GM19035 (cell line): ENCODE results near the gene PPP2R3C.
"Not testable (repeated sequence)": the region's sequence is repeated elsewhere in the genome, so short reads cannot be mapped to it uniquely, and the experiment has no call there.

ENCODE experiments used
- ATAC-seq: cut with Tn5 transposase; IDR thresholded peaks from one replicate; pipeline ENCODE4 v1.9.1; 2021; ENCODE audit not compliant: unreplicated experiment

Gene PPP2R3C

GRCh38 chr14:35121887-35122695 lies at the start of gene PPP2R3C, which contains the start of gene PRORP:
PPP2R3C (minus strand) TSS chr14:35121990; CDS start chr14:35121959, 31 bp downstream.
PRORP (plus strand) TSS chr14:35122552; CDS start chr14:35123246, 694 bp downstream.
- ATAC-seq, result peak; percentile 84

DNA sequence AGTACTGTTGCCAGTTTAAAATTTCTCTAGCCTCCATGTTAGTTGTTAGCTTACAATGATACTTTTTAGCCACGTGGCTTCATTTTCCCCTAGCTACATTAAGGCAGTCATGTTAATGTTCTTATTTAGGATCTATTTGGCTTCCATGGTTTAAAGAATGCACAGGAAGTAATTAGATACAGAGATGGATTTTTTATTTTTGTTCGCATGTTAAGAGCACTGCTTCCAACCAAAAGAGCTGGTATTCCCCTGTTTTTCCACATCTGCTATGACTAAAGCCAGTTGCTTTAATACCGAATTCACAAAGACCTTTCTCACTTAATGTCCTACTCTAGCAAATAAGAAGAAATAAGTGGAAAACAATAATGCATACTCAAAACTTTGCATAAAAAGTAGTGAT lies 45.7 kb upstream of the PPP2R3C start:
- ATAC-seq, result no peak

DNA sequence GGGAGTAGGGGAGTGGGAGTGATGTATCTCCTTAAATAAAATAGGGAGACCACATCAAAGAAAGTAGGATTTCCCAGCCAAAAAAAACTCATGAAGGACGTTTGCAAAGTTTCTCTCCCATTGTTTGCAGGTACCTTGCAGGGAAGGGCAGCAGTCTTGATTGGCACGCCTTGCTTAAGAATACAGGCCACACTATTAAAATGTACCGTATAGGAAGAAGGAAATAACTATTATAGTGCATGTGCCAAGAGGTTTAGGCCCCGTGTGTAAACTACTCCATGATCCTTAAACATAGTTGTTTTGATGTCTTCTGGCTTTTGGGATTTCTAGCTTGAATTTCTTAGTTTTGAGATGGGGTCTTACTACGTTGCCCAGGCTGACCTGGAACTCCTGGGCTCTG lies 43.1 kb upstream of the PPP2R3C start:
- ATAC-seq, result no peak

DNA sequence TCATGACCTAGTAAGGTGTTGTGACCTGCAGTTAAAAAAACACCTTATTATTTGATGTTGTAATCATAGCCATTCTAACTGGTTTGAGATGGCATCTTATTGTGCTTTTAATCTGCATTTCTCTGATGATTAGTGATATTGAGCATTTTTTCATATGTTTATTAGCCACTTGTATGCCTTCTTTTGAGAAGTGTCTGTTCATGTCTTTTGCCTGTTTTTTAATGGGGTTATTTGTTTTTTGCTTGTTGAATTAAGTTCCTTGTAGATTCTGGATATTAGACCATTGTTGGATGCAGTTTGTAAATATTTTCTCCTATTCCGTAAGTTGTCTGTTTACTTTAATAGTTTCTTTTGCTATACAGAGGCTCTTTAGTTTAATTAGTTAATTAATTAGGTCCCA lies 41.6 kb upstream of the PPP2R3C start:
- ATAC-seq, result no peak

DNA sequence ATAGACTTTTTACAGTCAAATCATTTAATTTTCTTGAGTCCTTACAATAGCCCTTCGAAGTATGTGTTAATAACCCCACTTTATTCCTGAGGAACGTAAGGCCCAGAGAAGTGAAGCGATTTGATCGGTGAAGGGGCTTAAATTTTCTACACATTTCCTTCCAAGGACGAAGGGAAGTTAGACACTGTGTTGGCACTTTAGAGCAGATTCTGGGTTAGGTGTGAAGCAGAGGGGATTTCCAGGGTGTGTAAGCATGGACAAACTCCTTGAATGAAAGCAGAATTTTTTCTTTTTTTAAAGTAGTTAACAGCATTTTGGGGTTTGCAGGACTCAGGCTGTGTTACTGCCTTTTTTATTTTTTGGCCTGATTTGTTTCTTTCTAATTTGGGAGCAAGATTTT lies 39.4 kb upstream of the PPP2R3C start:
- no peak for ATAC-seq

DNA sequence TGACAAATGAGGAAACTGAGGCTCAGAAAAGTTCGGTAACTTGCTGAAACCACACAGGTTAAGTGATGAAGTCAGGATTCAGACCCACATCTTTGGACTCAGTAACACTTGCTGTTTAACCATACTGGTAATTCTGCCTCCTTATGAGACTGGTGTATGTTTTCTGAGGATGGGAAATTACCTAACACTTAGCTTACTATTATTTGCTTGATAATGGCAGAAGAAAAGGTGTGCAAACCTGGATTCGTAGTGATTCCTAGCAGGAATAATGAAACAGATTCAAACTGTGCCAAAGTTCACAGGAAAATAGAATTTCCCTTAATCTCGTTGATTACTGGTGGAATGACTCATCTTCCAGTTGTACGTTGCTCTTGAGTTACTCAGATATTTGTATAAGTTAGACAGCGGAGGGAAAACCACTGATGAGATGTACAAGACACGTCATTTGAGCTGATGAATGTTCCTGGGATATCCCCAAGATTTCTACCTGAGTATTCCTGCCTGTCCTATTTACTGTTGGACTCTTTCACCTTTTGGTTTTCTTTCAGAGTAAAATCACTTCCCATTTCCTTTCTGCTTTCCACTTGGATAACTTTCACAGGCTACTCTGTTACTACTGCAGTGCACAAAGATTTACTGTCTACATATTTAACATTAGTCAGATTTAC lies 38.1 kb upstream of the PPP2R3C start:
- ATAC-seq, result no peak

DNA sequence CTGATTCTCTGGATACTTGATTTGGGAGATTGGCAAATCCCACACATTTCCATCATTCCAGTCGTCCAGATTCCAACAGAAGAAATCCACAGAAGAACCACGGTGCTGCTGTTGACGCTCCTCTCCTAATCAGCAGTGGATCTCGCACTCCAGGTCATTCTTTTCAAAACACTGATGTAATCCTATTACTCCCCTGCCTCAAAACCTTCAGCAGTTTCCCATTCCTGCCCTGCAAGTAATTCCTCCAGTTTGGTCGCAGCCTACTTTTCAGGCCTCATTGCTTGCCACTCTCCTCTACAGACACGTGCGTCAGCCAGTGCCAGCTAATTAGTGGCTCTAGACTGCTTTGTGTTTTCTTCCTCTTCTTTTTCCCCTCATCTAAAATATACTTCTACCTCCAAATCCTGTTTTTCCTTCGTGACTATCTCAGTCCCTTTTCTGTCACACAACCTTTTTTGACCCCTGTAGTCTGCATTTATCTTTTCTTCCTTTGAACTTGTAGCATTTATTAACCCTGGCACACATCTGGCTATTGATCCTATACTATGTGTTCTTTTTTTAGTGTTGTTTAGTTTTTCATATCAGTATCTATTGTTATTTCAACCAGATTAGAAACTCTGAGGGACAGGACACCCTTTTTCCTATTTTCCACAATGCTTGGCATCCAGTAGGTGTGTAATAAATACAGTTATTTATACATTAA lies 37.3 kb upstream of the PPP2R3C start:
- no peak for ATAC-seq

- no peak for ATAC-seq
Observed at GRCh38 chr14:35158491-35158890, 36.7 kb upstream of the PPP2R3C start.

DNA sequence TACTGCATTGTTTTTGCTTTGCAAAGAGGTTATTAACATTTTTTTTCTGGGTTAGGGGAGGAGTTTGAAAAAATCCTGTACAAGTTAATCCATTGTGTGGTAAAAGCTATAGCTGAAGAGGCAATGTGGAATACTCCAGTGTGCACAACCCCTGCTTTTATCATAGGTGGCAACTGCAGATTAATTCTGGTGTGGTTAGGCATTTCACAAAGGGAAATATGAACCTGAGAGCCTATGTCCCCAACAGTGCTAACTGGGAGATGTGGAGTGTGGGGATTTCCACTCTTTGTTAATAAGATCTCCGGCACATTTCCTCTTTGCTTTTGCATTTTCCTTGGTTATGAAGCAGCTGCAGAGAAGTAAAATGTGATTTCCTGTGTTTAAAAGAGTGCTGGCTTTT lies 34.2 kb upstream of the PPP2R3C start:
- ATAC-seq, result no peak

DNA sequence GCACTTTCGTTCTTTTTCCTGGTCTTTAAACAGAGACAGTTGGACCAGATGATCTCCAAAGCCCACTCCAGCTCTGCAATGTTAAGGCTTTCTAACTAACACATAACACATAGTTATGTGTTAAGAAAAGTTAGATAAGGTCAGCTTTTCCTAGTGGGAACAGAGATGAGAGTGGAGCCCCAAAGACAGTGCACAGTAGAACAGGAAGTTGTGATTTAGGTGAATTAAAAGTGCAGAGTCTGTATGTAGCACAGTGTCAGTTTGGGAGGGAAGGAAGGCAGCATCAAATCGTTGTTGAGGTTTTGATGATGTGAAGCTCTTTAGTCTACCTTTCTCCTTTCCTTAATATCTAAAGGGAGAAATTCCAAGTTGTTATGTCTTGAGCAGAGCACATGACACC lies 32.2 kb upstream of the PPP2R3C start:
- ATAC-seq, result no peak

DNA sequence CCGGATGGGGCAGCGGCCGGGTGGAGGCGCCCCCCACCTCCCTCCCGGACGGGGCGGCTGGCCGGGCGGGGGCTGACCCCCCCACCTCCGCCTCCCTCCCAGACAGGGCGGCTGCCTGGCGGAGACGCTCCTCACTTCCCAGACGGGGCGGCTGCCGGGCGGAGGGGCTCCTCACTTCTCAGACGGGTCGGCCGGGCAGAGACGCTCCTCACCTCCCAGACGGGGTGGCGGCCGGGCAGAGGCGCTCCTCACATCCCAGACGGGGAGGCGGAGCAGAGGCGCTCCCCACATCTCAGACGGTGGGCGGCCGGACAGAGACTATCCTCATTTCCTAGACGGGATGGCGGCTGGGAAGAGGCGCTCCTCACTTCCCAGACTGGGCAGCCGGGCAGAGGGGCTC lies 30.7 kb upstream of the PPP2R3C start:
- not testable (repeated sequence) for ATAC-seq

GRCh38 chr14:35149239-35149638 lies 27.4 kb upstream of the PPP2R3C start:
- ATAC-seq, result no peak

GRCh38 chr14:35147711-35148110 lies 25.9 kb upstream of the PPP2R3C start:
- no peak for ATAC-seq

GRCh38 chr14:35147186-35147585 lies 25.4 kb upstream of the PPP2R3C start:
- no peak for ATAC-seq

- ATAC-seq, result no peak
Observed at GRCh38 chr14:35146711-35147149, 24.9 kb upstream of the PPP2R3C start.

DNA sequence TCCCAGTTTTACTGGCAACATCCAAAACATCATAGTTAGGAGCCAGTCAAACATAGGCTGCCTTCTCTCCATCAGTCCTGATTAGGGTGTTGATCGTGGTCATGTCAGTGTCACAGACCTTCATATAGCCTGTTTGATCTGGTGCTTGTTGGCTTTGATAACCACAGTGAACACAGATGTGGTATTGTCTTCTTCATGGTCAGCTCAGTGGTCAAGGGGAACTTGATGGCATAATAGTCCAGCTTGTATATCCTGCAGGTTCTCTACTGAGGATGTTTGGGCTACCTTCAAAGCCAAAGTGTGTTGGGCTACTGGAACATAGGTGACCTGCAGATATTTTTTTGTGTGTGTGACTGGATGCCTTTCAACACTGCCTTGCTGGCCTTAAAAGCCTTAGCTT lies 22.2 kb upstream of the PPP2R3C start:
- no peak for ATAC-seq

GRCh38 chr14:35140718-35141581 lies 19.2 kb upstream of the PPP2R3C start:
- no peak for ATAC-seq

DNA sequence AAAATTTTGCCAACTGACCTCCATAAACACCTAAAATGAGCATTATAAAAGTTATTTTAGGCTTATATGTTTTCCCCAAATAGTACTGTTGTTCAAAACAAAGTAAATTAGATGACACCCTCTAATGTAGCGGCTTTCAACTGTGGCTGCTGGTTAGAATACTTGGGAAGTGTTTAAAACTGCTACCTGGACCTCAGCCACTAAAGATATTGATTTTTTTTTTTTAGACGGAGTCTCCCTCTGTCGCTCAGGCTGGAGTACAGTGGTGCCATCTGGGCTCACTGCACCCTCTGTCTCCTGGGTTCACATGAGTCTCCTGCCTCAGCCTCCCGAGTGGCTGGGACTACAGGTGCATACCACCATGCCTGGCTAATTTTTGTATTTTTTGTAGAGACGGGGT lies 16.8 kb upstream of the PPP2R3C start:
- no peak for ATAC-seq

DNA sequence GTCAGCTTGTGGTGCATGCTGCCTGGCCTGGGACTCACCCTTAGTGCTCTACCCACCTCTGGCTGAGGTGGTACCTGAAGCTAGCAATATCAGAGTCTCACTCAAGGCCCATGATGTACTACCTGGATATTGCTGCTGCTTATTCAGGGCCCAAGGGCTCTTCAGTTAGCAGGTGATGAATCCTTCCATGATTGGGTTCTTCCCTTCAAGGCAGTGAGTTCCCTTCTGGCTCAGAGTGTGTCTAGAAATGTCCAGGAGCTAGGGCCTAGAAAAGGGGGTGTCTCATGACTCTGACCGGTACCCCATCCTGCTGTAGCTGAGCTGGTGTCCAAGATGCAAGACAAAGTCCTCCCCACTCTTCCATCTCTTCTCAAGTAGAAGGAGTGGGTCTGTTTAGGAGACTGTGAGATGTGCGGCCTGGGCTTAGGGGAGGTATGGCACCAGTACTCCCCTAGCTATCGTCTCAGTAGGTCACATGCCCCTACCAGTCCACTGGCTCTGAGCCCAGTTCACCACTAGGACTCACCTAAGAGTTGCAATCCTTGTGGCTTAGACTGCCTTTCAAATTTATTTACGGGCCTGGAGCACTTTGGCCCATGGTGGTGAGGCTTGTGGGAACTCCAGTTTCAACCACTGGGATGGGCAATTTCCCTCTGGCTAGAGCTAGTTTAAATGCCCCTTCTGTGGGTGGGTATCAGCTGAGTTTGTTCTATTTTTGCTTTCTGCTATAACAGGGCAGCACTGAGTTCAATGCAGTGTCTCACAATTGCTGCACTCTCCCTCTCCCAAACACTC lies 12.7 kb upstream of the PPP2R3C start:
- no peak for ATAC-seq
